Liver (tissue), 9 donors: ENCODE measurements around the gene KRT71. TPM values are rescaled to one million over a fixed set of nuclear protein-coding genes. Genes with fewer than 3 reads are reported as not detected.

Experiments used
- DNase-seq: peaks from one replicate; pipeline ENCODE4 v3.0.0-alpha.2; 2017; ENCODE audit warnings: low spot score
- H3K27ac ChIP-seq, 2 donors: one replicate each; pipeline ENCODE4 v1.7.0; 2013; ENCODE audit warnings: inconsistent platforms in 2 of 2, low read length in 2 of 2, control low read depth in 1 of 2, low read depth in 1 of 2, mild to moderate bottlenecking in 1 of 2
- H3K27me3 ChIP-seq, 4 donors: one replicate each; pipeline versions ENCODE4 v1.6.1 to v1.7.0; 2013; ENCODE audit warnings: low read length in 3 of 4, inconsistent platforms in 1 of 4, mild to moderate bottlenecking in 1 of 4, moderate library complexity in 1 of 4; ENCODE audit not compliant: control insufficient read depth in 4 of 4, insufficient read depth in 4 of 4
- H3K36me3 ChIP-seq, 4 donors: one replicate each; pipeline versions ENCODE4 v1.6.1 to v1.7.0; 2013; ENCODE audit warnings: low read length in 3 of 4, mild to moderate bottlenecking in 3 of 4, low read depth in 1 of 4, moderate library complexity in 1 of 4; ENCODE audit not compliant: control insufficient read depth in 4 of 4, insufficient read depth in 3 of 4
- H3K4me1 ChIP-seq, 4 donors: one replicate each; pipeline versions ENCODE4 v1.6.1 to v1.7.0; 2013; ENCODE audit warnings: low read length in 3 of 4, mild to moderate bottlenecking in 3 of 4, moderate library complexity in 1 of 4; ENCODE audit not compliant: control insufficient read depth in 4 of 4, insufficient read depth in 4 of 4
- H3K4me3 ChIP-seq, 3 donors: one replicate each; pipeline versions ENCODE4 v1.6.1 to v1.7.0; 2013; ENCODE audit warnings: low read length in 3 of 3, control low read depth in 1 of 3, low read depth in 1 of 3, mild to moderate bottlenecking in 1 of 3
- H3K9ac ChIP-seq, 2 donors: one replicate each; pipeline ENCODE4 v1.7.0; 2013; ENCODE audit warnings: low read length in 2 of 2, mild to moderate bottlenecking in 2 of 2, moderate library complexity in 2 of 2, control low read depth in 1 of 2, low read depth in 1 of 2
- H3K9me3 ChIP-seq, 4 donors: one replicate each; pipeline versions ENCODE4 v1.6.1 to v1.7.0; 2013; ENCODE audit warnings: low read length in 3 of 4; ENCODE audit not compliant: control insufficient read depth in 4 of 4
- ATF3 ChIP-seq: IDR thresholded peaks from 2 replicates; pipeline ENCODE4 v1.6.1; 2016; ENCODE audit warnings: antibody characterized with exemption
- CTCF ChIP-seq: fragments of 150-350 bp; IDR thresholded peaks from 2 replicates; pipeline ENCODE4 v1.5.1; 2017; ENCODE audit warnings: improper control_type of control experiment, low read depth, low read length; ENCODE audit not compliant: missing input control
- EGR1 ChIP-seq, 2 donors: IDR thresholded peaks; 2 replicates each; pipeline ENCODE4 v1.6.1; 2016 to 2018; ENCODE audit warnings: antibody characterized with exemption in 2 of 2, low read depth in 2 of 2
- FOXA1 ChIP-seq: IDR thresholded peaks from 2 replicates; pipeline ENCODE4 v1.6.1; 2016; ENCODE audit warnings: antibody characterized with exemption
- FOXA2 ChIP-seq: IDR thresholded peaks from 2 replicates; pipeline ENCODE4 v1.6.1; 2016; ENCODE audit warnings: antibody characterized with exemption
- GABPA ChIP-seq, 2 donors: IDR thresholded peaks in 1 of 2; conservative IDR thresholded peaks in 1 of 2; 2 replicates each; pipeline ENCODE4 v1.6.1; 2016; ENCODE audit warnings: antibody characterized with exemption in 2 of 2, mild to moderate bottlenecking in 1 of 2, moderate library complexity in 1 of 2
- HNF4A ChIP-seq, 2 donors: conservative IDR thresholded peaks; 2 replicates each; pipeline ENCODE4 v1.6.1; 2016; ENCODE audit warnings: antibody characterized with exemption in 2 of 2, mild to moderate bottlenecking in 2 of 2
- HNF4G ChIP-seq: IDR thresholded peaks from 2 replicates; pipeline ENCODE4 v1.6.1; 2016; ENCODE audit warnings: antibody characterized with exemption
- JUND ChIP-seq, 2 donors: IDR thresholded peaks; 2 replicates each; pipeline ENCODE4 v1.6.1; 2016; ENCODE audit warnings: antibody characterized with exemption in 2 of 2
- NR2F2 ChIP-seq: IDR thresholded peaks from 2 replicates; pipeline ENCODE4 v1.6.1; 2016; ENCODE audit warnings: antibody characterized with exemption
- RAD21 ChIP-seq, 2 donors: IDR thresholded peaks; 2 replicates each; pipeline ENCODE4 v1.6.1; 2016; ENCODE audit warnings: antibody characterized with exemption in 2 of 2, mild to moderate bottlenecking in 2 of 2
- REST ChIP-seq: IDR thresholded peaks from 2 replicates; pipeline ENCODE4 v1.6.1; 2016; ENCODE audit warnings: antibody characterized with exemption, mild to moderate bottlenecking
- RXRA ChIP-seq, 2 donors: IDR thresholded peaks; 2 replicates each; pipeline ENCODE4 v1.6.1; 2017 to 2018; ENCODE audit warnings: antibody characterized with exemption in 2 of 2, mild to moderate bottlenecking in 1 of 2
- SP1 ChIP-seq: IDR thresholded peaks from 2 replicates; pipeline ENCODE4 v1.6.1; 2018; ENCODE audit warnings: antibody characterized with exemption, mild to moderate bottlenecking
- TAF1 ChIP-seq: conservative IDR thresholded peaks from 2 replicates; pipeline ENCODE4 v1.6.1; 2016; ENCODE audit warnings: antibody characterized with exemption, mild to moderate bottlenecking
- YY1 ChIP-seq: IDR thresholded peaks from 2 replicates; pipeline ENCODE4 v1.6.1; 2016; ENCODE audit warnings: antibody characterized with exemption, mild to moderate bottlenecking
- ZBTB33 ChIP-seq: IDR thresholded peaks from 2 replicates; pipeline ENCODE4 v1.6.1; 2016; ENCODE audit warnings: antibody characterized with exemption
- WGBS: extraction: QIAGEN DNeasy Blood & Tissue Kit; methylation state at CpG from one replicate; pipeline ENCODE4 v1.1.7; 2013; 5-methylcytosine and 5-hydroxymethylcytosine counted together
- polyA plus RNA-seq, 2 donors: library from polyadenylated mRNA; stranded (reverse) in 1 of 2; unstranded in 1 of 2; fragments of 200-250 nt in 1 of 2; fragments of >200 nt in 1 of 2; fragmentation: Nextera tagmentation in 1 of 2; extraction: Ambion mirVana in 1 of 2; gene quantifications; one replicate each; pipeline versions ENCODE4 v1.2.1 to v1.2.3, GENCODE V29; 2013 to 2015
- total RNA-seq, 2 donors: library from RNA; depleted of rRNA; stranded (reverse); fragments of >200 nt; gene quantifications; one replicate each; pipeline ENCODE4 v1.2.3, GENCODE V29; 2014
- donor health status: healthy.
- donor health status: healthy.
- donor health status: healthy.
- donor health status: healthy.
- donor health status: healthy.

The KRT71 gene
- total and polyA plus RNA-seq, 4 donors, result not detected

- 7% methylated on average over 7 of the region's 7 CpGs for WGBS
Measured at GRCh38 chr12:52582971-52583456, 30.1 kb upstream of the KRT71 start.

More at GRCh38 chr12:52582971-52583456, 30.1 kb upstream of the KRT71 start:
- peak overlapping the region in 1 of 2 donors; percentile 18 for H3K27ac ChIP-seq
- H3K36me3 ChIP-seq, result no peaks in the 10 kb centered on the region
- H3K4me3 ChIP-seq, result no peak overlapping the region
- peaks cover 0 to 11% (median 4%) of the 10 kb centered on the region in 4 donors for H3K4me1 ChIP-seq
- DNase-seq, result peak; percentile 75
- H3K9me3 ChIP-seq, result no peaks in the 10 kb centered on the region
- no peak overlapping the region for H3K9ac ChIP-seq
- TF ChIP-seq NR2F2, result peak; percentile 19
- TF ChIP-seq SP1, result peak; percentile 69
- no peak for TF ChIP-seq ATF3
- TF ChIP-seq FOXA2, result no peak
- no peak for TF ChIP-seq GABPA (IDR thresholded peaks at IDR 0.05 in 1 of 2, conservative IDR thresholded peaks at IDR 0.05 in 1 of 2)
- TF ChIP-seq HNF4G, result peak; percentile 79
- no peak for TF ChIP-seq EGR1 (IDR thresholded peaks at IDR 0.05; ENCODE audit: low read depth in 2 of 2)
- TF ChIP-seq RXRA (IDR thresholded peaks at IDR 0.05), result peak; percentile 56 to 75
- no peak for TF ChIP-seq TAF1
- no peak for TF ChIP-seq ZBTB33
- peak in 1 of 2 donors; percentile 44 for TF ChIP-seq JUND (IDR thresholded peaks at IDR 0.05)
- TF ChIP-seq FOXA1, result no peak
- peak; percentile 84 for TF ChIP-seq CTCF
- TF ChIP-seq YY1, result no peak
- peak; percentile 93 to 94 for TF ChIP-seq RAD21 (IDR thresholded peaks at IDR 0.05)
- TF ChIP-seq REST, result peak; percentile 48
- TF ChIP-seq HNF4A (conservative IDR thresholded peaks at IDR 0.05), result peak; percentile 94
- no peaks in the 10 kb centered on the region for H3K27me3 ChIP-seq
